GM18909 (cell line): ENCODE measurements around the gene KRT80.

Experiments used
- ATAC-seq: cut with Tn5 transposase; IDR thresholded peaks from one replicate; pipeline ENCODE4 v1.9.1; 2021; ENCODE audit warnings: mild to moderate bottlenecking; ENCODE audit not compliant: unreplicated experiment, poor library complexity

Gene KRT80

DNA sequence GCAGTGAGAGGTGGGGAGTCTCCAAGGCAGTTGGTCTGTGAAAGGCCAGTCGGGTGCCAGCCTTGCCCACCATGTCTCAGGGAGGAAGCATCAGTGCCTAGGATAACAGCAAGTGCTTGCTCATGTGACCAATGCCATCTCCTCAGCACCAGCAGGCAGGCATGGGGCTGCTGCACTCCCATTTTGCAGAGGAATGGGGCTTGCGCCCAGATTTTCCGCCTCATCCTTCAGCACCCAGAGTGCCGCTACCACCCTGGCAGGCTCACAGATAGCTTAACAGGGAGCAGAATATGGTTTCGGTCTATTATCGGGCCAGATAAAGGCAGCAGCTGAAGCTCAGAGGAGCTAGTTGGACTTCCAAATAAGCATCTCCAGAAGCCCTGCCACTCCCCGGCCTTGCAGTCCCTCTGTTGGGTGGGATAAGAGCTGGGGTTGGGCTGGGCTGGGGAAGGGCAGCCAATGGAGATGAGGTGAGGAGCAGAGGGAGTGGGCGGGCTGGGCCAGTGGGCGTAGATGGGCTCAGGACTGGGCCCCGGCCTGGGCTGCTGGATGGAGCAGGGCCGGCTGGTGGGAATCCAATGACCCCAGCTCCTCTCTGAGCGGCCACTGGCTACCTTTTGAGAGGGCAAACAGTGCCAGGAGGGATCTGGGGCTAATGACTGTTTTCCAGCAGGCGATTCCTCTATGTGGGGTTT, 8.4 kb upstream of the KRT80 start:
- no peak for ATAC-seq

DNA sequence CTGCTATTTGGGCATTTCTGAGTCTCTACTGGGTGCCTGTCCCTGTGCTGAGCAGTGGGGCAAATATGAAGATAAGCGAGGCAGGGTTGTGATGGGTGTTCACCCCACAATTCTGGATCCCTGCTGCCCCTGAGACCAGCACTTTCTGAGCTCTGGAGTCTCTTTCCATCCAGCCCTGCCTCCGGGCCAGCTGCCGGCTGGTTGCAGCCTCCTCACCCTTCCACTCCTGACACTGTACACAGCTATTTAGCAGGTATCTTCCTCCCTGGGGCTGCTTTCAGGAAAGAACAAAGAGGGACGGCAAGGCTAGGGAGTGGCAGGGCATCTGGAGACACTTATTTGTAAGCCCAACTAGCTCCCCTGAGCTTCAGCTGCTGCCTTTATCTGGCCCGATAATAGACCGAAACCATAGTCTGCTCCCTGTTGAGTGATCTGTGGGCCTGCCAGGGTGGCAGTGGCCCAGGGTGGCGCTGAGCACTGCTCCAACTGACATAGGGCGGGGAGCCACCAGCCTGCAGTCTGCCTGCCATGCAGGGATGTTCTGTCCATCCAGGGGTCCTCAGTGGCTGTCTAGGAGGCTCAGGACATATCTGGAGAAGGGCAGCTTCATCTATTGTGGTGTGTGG, 7.6 kb upstream of the KRT80 start:
- no peak for ATAC-seq

DNA sequence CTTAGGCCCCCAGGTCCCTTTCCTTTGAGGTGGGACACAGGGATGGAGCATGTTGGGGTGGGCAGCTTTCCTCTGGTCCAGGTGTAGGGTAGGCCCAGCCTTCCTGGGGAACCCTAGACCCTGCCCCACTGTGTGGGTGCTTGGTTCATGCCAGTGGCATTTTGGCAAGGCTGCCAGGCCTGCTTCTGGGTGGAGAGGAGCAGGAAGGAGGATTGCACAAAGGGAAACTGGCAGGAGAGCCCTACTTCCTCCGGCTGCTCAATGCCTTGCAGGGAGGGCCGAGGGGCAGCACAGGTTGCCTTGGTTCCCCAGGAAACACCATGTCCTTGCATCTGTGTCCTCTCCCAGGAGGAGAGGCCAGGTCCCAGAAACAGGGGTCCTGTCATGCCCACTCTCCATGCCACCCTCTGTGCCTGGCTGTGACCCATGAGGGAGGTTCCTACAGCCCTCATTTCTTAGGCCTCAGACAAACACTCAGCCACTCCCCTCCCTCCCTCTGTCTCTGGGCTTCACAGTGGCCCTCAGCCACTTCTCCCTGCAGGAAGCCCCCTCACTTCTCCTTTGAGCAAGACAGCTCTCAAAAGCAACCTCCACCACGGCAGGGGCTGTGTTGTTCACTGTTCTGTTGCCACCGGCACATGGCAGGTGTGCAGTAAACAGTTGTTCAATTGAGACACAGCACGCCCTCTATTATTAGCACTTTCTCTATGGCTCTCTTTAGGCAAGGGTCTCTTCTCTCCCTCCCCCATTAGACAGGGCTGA, 6.8 kb upstream of the KRT80 start:
- no peak for ATAC-seq

DNA sequence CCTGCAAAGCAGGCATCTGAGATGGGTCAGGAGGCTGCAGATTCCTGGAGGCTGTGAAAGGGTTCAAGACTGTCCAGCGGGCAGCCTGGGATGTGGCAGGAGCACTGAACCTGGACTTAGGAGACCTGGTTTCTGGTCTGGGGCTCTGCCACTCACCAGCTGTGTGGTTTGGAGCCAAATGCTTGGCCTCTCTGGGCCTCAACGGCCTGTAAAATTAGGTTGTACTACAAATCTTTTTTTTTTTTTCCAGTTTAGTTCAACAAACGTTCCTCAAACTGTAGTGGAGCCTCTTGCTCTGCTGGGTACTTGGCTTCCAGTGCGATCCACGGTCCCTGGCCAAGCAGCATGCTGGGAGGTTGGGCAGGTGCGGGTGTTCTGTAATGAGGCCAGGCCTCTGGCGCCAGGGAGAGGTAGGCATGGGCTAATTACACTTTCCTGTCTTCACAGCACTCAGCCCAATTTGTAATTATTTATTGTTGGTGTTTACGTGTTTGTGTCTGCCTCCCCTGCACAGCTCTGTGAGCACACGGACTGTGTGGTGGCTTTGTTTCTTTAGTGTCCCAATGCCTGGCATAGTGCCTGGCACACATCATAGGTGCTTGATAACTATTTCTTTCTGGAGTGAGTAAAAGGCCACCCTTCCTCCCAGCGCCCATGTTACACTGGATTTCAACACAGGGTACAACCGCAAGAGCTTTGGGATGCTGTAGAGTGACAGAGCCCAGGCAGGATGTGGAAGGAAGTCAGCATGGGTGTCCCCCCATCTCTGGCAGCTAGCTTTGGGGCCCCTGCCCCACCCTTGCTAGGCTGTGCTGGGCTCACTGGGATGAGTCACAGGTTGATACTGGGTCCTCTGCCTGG, 5.8 kb upstream of the KRT80 start:
- ATAC-seq = no peak

DNA sequence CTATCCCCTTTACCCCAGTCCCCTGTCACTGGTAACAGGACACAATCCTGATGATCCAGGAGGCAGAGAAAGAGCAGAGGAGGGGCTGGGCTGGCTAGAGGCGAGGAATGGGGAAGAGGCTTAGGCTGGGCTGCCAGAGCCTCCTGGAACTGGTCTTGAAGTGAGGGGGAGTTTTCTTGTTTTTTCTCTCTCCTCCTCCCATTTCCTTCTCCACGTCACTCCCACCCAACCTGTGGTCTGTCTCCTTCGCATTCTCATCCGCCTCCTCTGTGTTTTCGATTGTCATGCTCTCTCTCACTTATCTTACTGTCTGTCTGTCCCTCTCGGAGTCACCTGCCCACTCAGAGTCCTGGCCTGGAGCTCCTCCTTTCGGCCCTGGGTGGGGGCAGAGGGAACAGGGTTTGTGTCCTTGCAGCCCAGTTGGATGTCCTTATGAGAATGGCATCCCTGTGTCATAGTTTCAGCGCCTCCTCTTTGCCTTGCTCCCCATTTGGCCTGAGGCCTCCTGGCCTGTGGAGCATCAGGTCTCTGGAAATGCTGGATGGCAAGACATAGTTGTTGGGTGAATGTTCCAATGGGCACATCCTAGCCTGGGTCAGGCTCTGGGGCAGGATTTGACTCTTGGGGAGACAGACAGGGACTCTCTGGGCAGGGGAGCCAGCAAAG, 3.4 kb upstream of the KRT80 start:
- ATAC-seq = no peak

DNA sequence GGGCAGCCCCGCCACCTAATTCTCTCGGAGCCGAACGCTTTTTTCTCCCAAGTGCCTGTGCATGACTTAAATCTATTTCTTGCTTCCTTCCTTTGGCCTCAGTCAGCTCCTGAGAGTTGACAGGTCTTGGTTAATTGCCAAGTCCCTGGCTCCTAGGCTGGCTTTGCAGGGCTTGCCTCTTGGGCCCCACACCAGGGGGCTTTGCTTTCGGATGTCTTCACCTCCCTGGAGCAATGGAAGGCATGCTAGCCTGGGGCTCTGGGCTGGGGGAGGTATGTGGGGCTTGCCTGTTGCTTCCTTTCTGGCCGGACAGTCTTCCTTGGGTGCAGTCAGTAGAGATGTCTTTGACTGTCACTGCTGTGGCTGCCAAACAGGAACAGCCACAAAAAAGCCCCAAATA, 2.2 kb upstream of the KRT80 start:
- ATAC-seq = no peak

DNA sequence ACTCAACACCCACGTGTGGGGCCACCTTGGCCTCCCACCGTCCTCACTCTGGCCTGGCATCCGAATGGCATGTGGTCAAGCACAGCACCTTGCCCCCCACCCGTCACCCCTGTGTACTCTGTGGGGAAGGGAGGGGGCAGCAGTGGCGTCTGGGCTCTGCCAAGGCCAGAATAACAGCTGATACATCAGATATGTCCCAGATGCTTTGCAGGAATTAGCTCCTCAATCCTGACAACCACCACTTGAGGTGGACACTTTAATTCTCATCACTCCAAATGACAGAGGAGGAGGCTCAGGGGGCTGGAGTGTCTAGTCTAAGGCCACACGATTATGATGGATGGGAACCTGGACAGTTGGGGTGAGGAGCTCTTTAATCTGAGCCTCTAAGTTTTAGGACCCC, 1.7 kb upstream of the KRT80 start:
- ATAC-seq = no peak

DNA sequence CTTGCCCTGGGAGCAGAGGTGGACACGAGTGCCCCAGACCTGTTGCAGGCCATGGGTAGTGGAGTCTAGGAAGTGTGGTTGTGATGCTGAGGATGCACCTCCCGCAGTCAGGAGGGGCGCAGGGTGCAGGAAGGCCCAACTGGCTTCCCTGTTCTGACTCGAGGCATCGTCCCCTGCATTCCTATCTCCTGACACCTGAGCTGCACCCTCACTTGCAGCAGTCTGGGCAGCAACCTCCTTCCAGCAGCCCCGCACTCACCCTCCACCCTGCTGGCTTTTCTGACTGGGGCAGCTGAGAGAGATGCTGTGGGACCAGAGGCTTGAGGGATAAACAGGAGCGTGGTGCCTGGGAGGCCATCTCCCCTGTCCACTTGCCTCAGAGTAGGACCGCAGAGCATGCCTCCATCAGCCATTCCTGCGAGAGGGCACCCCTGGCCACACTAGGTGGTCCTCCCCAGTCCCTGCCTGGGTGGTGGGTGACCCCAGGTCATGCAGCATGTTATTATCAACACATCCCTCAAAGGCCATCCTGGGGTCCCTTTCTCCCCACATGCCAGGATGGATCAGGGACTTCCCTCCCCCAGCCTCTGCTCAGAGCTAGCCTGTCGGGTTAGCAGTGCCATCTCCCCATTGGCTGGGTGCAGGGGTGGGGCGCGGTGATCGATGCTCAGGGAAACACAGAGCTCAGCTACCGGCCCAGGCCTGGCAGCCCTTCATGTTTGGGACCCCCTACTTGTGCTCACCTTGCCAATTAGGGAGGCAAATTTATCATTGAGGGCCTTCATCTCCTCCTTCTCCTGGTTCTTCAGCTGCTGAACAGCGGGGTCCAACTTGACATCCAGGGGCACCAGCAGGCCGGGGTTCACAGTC, 719 bp downstream of the KRT80 start:
- no peak for ATAC-seq

DNA sequence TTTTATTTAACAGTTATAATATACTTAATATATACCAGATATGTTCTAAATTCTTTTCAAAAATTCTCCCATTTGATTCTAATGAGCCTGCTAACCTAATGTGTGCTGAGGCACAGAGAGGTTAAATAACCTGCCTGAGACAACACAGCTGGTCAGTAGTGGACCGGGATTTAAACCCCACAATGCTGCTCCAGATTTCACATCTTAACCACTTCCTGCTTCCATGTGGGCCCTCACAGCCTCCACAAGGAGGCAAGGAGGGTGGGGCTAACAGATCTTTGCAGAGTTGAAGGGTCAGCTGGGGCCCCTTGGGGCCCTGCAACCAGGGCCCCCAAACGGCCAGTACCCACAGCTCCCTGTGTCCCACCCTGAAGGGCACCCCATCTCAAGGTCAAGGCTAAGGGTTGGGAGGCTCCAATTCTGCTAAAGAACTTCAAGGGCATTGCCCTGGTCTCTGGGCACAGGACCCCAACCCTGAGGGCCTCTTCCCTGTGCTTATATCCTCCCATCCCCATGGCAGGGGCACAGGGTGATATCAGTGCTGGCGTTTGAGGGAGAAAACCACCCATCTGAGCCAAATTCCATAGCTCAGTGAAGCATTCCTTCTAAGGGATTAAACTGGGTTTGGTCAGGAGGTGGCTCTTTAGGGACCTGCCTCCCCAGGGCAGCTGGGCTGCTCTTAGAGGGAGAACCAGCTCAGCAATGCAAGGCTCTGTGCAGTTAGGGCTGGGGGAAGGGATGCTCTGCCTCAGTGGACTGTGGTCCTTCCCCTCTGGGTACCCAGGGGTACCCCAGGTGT, 2.2 kb downstream of the KRT80 start:
- no peak for ATAC-seq

DNA sequence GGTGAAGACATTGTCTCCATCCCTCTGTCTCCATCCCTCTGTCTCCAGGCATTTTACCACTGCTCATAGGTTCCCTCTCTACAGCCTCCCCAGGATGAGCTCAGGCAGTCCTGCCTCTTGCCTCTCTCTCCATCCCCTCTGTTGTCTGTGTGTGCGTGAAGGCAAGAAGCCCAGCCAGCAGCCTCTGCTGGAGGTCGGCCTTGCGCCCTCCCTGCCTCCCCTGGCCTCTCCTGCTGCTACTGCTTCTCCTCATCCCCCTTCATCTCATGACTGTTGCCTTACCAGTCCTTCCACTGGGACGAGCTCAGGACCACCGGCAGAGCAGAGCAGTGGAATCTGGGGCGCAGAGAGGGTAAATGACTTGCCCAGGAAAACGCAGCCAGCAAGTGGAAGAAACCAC, 3.2 kb downstream of the KRT80 start:
- no peak for ATAC-seq

DNA sequence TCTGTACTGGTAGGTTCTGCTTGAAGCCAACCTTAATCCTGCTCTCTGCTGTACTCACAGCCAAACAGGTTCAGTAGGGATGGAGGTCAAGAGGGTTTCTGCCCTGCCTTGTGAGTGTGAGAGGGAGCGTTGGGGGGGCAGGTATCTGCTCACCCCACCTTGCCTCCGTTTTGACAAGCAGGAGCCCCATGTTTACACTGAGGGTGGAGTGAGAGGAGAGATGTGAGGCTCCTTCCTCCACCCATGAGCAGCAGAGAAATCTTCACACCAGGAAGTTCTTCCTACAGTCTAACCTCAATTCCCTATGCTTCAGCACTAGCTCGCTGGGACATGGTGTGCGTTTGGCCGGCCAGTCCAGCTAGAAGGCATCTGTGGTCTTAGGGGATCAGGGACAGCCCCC, 4.2 kb downstream of the KRT80 start:
- no peak for ATAC-seq

DNA sequence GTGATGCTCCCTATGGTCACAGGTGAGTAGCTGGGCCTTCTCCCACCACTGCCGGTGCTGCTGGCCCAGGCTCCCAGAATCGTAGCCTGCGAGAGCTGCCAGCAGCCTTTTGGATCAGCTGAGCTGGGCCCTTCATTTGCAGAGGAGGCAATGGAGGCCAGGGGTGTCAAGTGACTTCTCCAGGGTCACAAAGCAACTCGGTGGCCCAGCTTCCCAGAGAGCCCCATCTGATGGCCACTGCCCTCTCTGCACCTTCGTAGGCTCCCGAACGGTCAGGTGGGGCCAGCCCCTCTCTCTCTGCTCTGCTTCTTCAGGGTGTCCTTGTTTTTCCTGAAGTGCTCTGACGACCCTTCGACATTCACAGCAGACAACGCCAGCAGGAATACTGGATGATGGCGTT, 4.6 kb downstream of the KRT80 start:
- ATAC-seq = no peak

DNA sequence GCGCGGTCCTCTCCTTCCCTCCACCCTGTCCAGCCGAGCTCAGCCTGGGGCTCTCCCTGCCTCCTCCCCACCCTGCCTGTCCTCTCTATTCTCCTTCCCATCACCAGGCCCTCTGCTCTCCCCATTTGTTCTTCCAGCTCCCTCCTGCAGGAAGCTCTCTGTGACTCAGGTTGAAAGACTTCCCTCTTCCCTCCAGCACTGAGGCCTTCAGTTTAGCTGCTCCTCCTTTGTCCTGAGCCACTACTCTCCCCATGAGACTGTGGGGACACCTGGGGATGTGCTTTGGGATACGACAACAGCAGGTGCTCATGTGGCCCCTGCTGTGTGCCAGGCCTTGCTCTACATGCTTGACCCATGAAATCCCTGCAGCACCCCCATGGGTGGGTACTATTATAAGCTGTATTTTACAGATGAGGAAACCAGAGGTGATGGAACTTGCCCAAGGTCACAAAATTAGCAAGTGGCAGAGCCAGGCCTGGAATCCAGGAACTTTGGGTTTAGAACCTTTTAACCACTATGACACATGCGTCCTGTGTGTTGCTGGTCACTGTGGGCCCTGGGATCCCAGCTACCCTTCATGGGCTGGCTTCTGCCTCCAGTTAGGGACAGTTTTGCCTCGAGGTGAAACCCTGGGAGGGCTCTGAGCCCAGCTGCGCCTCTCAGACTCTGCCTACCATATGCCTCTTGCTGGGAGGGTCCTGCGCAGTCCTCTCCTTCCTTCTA, 5.5 kb downstream of the KRT80 start:
- no peak for ATAC-seq

DNA sequence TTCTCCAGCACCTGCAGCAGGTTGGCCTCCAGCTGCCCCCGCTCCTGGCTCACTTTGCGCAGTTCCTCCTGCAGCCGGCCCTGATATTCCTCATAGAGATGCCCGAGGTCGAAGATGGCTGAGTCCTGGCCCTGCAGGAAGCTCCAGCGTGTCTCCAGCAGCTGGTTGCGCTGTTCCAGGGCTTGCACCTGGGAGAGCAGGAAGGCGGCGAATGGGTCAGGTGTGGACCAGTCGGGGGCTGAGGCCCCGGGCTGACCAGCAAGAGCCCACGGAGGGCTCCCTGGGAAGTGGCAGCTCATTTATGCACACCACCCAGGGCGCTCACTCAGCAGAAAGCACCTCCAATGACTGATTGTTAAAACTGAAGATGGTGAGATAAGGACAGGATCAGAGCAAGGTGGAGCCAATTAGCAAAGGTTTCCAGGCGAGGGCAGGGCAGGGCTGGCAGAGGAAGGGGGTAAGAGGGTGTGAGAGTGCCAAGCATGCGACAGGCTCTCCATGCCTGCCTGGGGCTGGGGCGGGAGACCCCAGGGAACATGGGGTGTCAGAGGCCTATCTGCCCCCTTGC, 6.3 kb downstream of the KRT80 start:
- ATAC-seq = no peak

DNA sequence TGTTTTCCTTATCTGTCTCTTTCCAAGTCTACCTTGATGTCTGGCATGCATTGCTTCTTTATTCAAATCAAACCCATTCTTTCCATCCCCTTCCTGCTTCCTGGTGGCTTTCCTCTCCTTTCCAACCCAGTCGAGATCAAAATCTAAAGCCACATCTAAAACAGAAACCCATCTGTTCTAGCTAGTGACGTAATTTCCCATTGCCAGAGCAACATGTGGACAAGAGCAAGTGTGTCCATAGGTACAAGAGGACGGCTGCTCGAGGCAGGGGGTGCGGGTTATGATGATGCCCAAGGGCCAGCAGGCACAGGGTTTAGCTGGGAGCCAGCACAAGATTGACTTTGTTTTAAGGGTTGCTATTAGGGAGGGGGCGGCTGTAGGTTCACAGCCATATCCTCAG, 7.0 kb downstream of the KRT80 start:
- no peak for ATAC-seq

DNA sequence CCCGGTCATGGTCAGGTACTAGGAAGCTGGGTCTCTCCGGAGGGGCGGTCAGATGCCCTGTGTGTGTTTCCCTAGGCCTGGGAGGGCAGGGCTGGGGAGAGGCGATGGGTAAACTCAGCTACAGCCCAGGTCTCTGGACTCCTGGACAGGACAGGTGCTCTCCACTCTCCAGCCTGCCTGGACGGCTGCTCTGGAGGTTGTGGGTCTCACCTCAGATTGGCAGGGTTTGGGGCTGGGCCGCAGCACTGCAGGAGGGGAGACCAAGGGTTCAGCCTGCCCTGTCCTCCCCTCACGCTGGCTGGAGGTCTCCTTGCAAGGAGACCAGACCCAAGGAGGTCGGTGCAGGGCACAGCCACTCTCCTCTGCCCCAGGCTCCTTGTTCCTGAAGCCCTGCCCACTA, 7.8 kb downstream of the KRT80 start:
- no peak for ATAC-seq

DNA sequence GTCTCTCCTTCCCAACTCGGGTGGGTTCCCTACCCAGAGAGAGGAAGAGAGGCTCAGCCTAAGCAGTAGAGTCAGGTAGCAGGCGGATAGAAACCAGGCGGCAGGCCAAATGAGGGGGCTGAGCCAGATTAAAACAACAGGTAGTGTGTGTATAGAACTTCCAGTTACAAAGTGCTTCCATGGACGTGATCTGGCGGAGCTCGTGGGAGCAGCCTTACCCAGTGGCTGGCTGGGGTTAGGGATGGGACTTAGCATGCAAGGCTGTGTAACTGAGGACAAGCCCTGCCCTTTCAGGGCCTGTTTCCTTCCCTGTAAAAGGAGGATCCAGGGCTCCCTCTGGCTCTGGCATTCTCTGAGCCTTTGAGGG, 8.3 kb downstream of the KRT80 start:
- no peak for ATAC-seq
